NCI-H2227 (cell line): ENCODE data around the gene TAF1A.

Source experiments
- DNase-seq: peaks from one replicate; lab custom pipeline; 2025; ENCODE audit not compliant: unreplicated experiment; lab: John Stamatoyannopoulos, UW

The TAF1A gene

GRCh38 chr1:222539951-222540597 lies 49.7 kb downstream of the TAF1A start:
- no peak for DNase-seq

GRCh38 chr1:222535455-222535854 lies 54.3 kb downstream of the TAF1A start:
- DNase-seq: no peak

- DNase-seq: no peak
Observed at GRCh38 chr1:222530852-222531251, 58.9 kb downstream of the TAF1A start.

- no peak for DNase-seq
Observed at GRCh38 chr1:222529916-222530315, 59.8 kb downstream of the TAF1A start.

- no peak for DNase-seq
Observed at GRCh38 chr1:222529181-222529580, 60.6 kb downstream of the TAF1A start.

- DNase-seq: no peak
Observed at GRCh38 chr1:222525951-222526350, 63.8 kb downstream of the TAF1A start.

- DNase-seq: no peak
Observed at GRCh38 chr1:222523852-222524251, 65.9 kb downstream of the TAF1A start.

- no peak for DNase-seq
Observed at GRCh38 chr1:222522105-222522915, 67.4 kb downstream of the TAF1A start.

GRCh38 chr1:222521299-222522104 lies 68.2 kb downstream of the TAF1A start:
- no peak for DNase-seq
